Vagina (tissue), 2 donors: ENCODE measurements around the gene INSIG2. TPM values are rescaled to one million over a fixed set of nuclear protein-coding genes. Genes with fewer than 3 reads are reported as not detected.

Experiments used
- DNase-seq, 2 donors: peaks; one replicate each; pipeline ENCODE4 v3.0.0-alpha.2; 2017; ENCODE audit errors: extremely low spot score in 2 of 2
- H3K27ac ChIP-seq: fragments of 200-600 bp; sonication (generic); one replicate; pipeline ENCODE4 v1.5.1; 2019
- H3K27me3 ChIP-seq: fragments of 200-600 bp; sonication (generic); one replicate; pipeline ENCODE4 v1.5.1; 2019
- H3K36me3 ChIP-seq, 2 donors: fragments of 200-600 bp; sonication (generic); one replicate each; pipeline ENCODE4 v1.5.1; 2017 to 2019
- H3K4me1 ChIP-seq: fragments of 200-600 bp; sonication (generic); one replicate; pipeline ENCODE4 v1.5.1; 2019
- H3K4me3 ChIP-seq, 2 donors: fragments of 200-600 bp; sonication (generic); 1 replicate in 1 of 2; 2 replicates in 1 of 2; pipeline ENCODE4 v1.5.1; 2016 to 2019
- H3K9me3 ChIP-seq: fragments of 200-600 bp; sonication (generic); one replicate; pipeline ENCODE4 v1.5.1; 2019
- POLR2A ChIP-seq, 2 donors: fragments of 450-650 bp; IDR thresholded peaks; one replicate each; pipeline ENCODE4 v1.6.1; 2017; ENCODE audit warnings: antibody characterized with exemption in 2 of 2, mild to moderate bottlenecking in 2 of 2, moderate library complexity in 2 of 2
- POLR2AphosphoS5 ChIP-seq, 2 donors: sonication (generic); formaldehyde crosslinking; IDR thresholded peaks; one replicate each; pipeline ENCODE4 v1.9.0; 2017; ENCODE audit warnings: antibody characterized with exemption in 2 of 2, mild to moderate bottlenecking in 2 of 2, low read depth in 1 of 2; ENCODE audit not compliant: insufficient read depth in 1 of 2
- intact Hi-C: fragments of 100-400 bp; cut with DNase I; formaldehyde crosslinking; loops from one replicate; pipeline ENCODE4 v1.15.1; 2023
- total RNA-seq: library from RNA; depleted of rRNA; stranded (reverse); fragments of >200 nt; gene quantifications from one replicate; pipeline ENCODE4 v1.2.3, GENCODE V29; 2016
- TF ChIP-seq, protein P1 (sequence below), 3 experiments: fragments of 450-650 bp in 2 of 3; fragments of 200-600 bp in 1 of 3; sonication (generic) in 1 of 3; IDR thresholded peaks; one replicate each; pipeline ENCODE4 v1.5.1; 2017 to 2019; ENCODE audit warnings: antibody characterized with exemption in 3 of 3, mild to moderate bottlenecking in 2 of 3, moderate library complexity in 2 of 3

Gene INSIG2
- total RNA-seq, 1 donor from 2014 or later = 9.8 TPM

DNA sequence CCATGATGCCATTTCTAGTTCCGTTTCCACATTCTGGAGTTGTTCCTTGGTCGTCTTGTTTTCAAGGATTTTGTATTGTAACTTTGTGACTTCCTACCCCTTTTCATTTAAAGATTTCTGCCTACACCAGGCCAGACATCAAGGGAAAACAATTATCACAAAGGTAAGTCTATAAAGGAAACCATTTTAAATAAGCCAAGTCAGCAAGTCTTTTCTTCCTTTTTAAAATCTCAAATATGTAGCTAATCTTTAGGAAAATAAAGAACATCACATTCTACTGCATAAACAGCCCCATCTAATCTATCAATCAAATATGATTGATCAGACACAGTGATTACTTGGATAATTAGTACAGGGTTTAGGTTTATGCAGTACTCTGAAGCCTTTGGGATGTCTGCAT is 35.8 kb upstream of the INSIG2 start:
- Histone ChIP-seq H3K27ac (no peak overlapping the region), H3K9me3 (no peaks in the 10 kb centered on the region), H3K27me3 (no peaks in the 10 kb centered on the region), H3K4me3 (no peak overlapping the region), H3K4me1 (peaks cover 5% of the 10 kb centered on the region), H3K36me3 (no peaks in the 10 kb centered on the region)
- TF ChIP-seq, protein P1, sequence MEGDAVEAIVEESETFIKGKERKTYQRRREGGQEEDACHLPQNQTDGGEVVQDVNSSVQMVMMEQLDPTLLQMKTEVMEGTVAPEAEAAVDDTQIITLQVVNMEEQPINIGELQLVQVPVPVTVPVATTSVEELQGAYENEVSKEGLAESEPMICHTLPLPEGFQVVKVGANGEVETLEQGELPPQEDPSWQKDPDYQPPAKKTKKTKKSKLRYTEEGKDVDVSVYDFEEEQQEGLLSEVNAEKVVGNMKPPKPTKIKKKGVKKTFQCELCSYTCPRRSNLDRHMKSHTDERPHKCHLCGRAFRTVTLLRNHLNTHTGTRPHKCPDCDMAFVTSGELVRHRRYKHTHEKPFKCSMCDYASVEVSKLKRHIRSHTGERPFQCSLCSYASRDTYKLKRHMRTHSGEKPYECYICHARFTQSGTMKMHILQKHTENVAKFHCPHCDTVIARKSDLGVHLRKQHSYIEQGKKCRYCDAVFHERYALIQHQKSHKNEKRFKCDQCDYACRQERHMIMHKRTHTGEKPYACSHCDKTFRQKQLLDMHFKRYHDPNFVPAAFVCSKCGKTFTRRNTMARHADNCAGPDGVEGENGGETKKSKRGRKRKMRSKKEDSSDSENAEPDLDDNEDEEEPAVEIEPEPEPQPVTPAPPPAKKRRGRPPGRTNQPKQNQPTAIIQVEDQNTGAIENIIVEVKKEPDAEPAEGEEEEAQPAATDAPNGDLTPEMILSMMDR (IDR thresholded peaks at IDR 0.05) = no peak
- intact Hi-C loops = no loop called here
- no peak for DNase-seq

DNA sequence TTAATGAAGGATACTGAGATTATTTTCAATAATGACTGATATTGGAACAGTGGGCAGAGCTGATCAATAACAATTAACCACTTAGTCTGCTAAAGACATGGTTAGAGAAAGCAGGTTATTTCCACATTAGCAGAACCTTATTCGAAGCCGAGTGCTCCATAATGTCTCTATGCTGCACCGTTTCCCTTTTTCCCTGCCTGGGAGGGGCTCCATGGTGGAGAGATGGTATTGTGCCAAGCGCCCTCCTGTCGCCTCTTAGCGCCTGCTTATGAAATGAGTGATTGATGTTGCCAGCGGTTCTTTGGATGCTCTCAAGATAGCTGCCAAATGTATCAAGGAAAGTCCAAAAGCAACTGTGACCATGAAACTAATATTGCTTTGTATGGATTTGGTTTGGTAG is 34.6 kb upstream of the INSIG2 start:
- Histone ChIP-seq H3K36me3 (no peaks in the 10 kb centered on the region), H3K4me1 (peaks cover 5% of the 10 kb centered on the region), H3K27me3 (no peaks in the 10 kb centered on the region), H3K27ac (no peak overlapping the region), H3K4me3 (no peak overlapping the region), H3K9me3 (no peaks in the 10 kb centered on the region)
- intact Hi-C loops = no loop called here
- TF ChIP-seq POLR2AphosphoS5 (IDR thresholded peaks at IDR 0.05; ENCODE audit: insufficient read depth in 1 of 2, low read depth in 1 of 2) = no peak
- TF ChIP-seq, protein P1 (IDR thresholded peaks at IDR 0.05) = no peak
- TF ChIP-seq POLR2A (IDR thresholded peaks at IDR 0.05) = no peak
- no peak for DNase-seq

DNA sequence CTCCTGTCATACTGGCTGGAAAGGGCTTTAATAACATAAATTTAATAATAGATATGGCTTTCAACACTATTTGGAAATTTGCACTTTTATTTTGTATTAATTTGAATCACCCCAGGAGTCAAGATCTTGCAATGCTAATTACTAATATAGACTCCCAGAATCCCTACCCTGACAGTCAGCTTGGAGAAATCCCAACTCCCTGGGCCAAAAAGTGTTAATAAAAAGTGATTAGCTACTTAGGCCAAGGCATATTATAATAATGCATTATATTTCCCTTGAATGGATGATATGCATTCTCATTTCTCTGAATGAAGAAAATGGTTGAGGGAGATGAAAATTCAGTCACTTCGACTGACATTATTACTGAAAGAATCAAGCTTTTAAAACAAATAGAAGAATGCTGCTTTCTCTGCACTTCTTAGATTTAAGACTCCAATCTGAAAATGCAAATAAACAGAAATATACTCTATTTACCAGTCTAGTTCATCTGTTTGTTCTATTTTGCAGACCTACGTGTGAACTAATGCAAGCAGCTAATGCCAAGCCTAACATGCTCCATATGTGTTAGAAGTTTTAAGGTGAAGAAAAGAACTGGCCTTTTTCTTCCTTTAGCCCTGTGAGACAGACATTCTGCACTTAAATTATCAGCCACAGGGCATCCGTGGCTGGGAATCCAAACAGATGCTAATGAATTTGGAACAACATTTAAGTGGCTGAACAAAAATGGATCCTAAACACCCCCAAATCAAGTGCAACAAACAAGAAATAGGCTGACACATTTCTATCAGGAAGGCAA is 33.9 kb upstream of the INSIG2 start:
- H3K27ac ChIP-seq = no peak overlapping the region
- H3K27me3 ChIP-seq = no peaks in the 10 kb centered on the region
- H3K4me1 ChIP-seq = peaks cover 5% of the 10 kb centered on the region
- H3K4me3 ChIP-seq = no peak overlapping the region
- intact Hi-C loops = no loop called here
- H3K9me3 ChIP-seq = no peaks in the 10 kb centered on the region
- H3K36me3 ChIP-seq = no peaks in the 10 kb centered on the region
- no peak for DNase-seq
- TF ChIP-seq POLR2AphosphoS5 (IDR thresholded peaks at IDR 0.05; ENCODE audit: insufficient read depth in 1 of 2, low read depth in 1 of 2) (no peak), POLR2A (IDR thresholded peaks at IDR 0.05) (no peak)
- TF ChIP-seq, protein P1 (IDR thresholded peaks at IDR 0.05) = no peak

DNA sequence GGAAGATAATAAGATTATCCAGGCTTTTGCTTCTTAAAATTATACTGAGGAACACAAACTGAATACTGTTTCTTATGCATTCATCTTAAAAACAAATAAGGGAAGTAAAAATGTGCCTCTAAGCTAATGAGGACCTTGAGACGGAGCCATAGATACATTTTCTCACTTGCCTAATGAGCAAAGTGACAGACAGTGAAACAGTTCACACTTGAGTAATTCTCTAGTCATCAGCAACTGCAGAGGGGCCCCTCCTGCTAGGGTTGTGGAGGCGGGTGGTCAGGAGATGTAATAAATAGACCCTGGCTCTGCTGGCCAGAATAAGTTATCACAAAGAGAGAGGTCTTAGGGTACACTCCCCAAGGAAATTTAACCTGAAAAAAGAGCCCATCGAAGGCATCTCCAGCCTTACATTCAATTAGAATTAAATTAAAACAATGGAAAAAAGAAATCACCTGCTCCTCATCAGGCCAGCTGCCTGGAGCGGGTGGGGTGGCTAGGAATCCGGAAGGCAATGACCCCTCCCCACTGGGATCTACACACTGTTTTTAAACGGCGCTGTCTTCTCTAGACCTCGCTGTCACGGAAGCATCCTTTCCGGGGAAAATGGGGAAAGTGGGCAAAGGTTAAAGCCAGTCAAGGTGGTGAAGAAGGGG is 32.6 kb upstream of the INSIG2 start:
- intact Hi-C loops = no loop called here
- H3K27ac ChIP-seq = no peak overlapping the region
- H3K4me3 ChIP-seq = no peak overlapping the region
- no peak for DNase-seq
- H3K4me1 ChIP-seq = no peaks in the 10 kb centered on the region
- H3K9me3 ChIP-seq = no peaks in the 10 kb centered on the region
- H3K27me3 ChIP-seq = no peaks in the 10 kb centered on the region
- TF ChIP-seq, protein P1 (IDR thresholded peaks at IDR 0.05) = no peak
- TF ChIP-seq POLR2A (IDR thresholded peaks at IDR 0.05) (no peak), POLR2AphosphoS5 (IDR thresholded peaks at IDR 0.05; ENCODE audit: insufficient read depth in 1 of 2, low read depth in 1 of 2) (no peak)
- no peaks in the 10 kb centered on the region for H3K36me3 ChIP-seq

DNA sequence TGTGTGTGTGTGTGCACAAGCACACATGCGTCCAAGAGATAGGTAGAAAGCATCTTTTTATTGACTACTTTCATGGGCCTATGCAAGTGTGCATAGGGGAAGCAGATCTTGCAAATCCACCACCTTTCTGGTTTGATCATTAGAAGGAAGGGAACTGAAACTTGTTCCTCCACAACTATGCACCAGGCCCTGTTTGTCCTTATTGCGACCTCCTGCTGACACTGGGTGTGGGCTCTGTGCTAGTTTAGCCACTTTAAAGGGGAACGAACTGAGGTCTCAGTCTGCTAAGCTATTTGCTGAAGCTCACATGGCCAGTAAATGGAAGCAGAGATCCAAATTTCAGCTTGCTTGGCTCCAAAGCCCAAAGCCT is 32.1 kb upstream of the INSIG2 start:
- no peaks in the 10 kb centered on the region for H3K27me3 ChIP-seq
- no peak overlapping the region for H3K4me3 ChIP-seq
- H3K4me1 ChIP-seq = no peaks in the 10 kb centered on the region
- H3K36me3 ChIP-seq = no peaks in the 10 kb centered on the region
- no peak for DNase-seq
- no peak overlapping the region for H3K27ac ChIP-seq
- intact Hi-C loops = no loop called here
- H3K9me3 ChIP-seq = no peaks in the 10 kb centered on the region
- TF ChIP-seq, protein P1 (IDR thresholded peaks at IDR 0.05) = no peak
- TF ChIP-seq POLR2AphosphoS5 (IDR thresholded peaks at IDR 0.05; ENCODE audit: insufficient read depth in 1 of 2, low read depth in 1 of 2) (no peak), POLR2A (IDR thresholded peaks at IDR 0.05) (no peak)
